Stimulated activated CD8-positive, alpha-beta memory T cell treated with anti-CD3 and anti-CD28 coated beads, Interleukin-2, amount 100 ng/mL, for 1 hour (primary cell): ENCODE measurements around the gene FNBP1L.
"Not testable (repeated sequence)": the region's sequence is repeated elsewhere in the genome, so short reads cannot be mapped to it uniquely, and the experiment has no call there.

Experiments
- DNase-seq, 2 donors: peaks; one replicate each; pipeline ENCODE4 v3.0.0-alpha.2; 2020; ENCODE audit warnings: low read depth in 2 of 2

The FNBP1L gene

DNA sequence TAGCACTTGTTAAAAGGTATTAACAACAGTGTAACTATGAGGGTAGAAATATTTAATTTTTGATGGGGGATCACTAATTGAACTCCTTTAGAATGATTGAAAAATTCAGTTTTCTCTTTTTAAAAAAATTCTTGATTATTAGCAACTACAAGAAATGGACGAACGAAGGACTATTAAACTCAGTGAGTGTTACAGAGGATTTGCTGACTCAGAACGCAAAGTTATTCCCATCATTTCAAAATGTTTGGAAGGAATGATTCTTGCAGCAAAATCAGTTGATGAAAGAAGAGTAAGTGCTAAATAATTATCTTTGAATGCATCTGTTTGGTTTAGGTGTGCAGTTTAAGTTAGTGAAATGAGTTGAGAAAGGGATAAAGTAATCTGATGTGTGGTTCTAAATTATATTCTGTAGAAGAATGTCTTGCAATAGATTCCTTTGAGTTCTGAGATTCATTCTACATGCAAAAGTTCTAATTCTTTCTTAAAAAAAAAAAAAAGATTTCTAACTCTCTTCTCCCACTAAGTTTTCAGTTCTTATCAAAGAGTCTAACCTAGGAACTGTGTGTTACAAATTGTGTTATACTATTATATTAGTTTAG lies 85.0 kb downstream of the FNBP1L start:
- no peak for DNase-seq

DNA sequence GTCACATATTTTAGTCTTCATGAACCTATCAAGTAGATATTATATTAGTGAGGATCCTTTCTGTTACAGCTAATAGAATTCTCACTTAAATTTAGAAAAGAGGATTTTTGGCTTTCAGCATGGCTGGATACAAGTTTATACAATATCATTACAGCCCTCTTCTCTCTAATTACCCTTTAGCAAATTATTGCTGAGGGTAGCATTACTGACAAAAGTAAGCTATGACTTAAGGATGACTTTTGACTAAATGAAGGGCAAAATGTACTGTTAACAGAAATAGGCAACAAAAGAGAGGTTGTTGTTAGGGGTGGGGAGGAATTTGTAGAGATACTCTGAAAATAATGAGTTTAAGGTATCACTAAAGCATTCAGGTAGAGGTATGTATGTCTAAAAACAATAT lies 85.8 kb downstream of the FNBP1L start:
- no peak for DNase-seq

GRCh38 chr1:93537396-93537795 lies 89.5 kb downstream of the FNBP1L start:
- no peak for DNase-seq

DNA sequence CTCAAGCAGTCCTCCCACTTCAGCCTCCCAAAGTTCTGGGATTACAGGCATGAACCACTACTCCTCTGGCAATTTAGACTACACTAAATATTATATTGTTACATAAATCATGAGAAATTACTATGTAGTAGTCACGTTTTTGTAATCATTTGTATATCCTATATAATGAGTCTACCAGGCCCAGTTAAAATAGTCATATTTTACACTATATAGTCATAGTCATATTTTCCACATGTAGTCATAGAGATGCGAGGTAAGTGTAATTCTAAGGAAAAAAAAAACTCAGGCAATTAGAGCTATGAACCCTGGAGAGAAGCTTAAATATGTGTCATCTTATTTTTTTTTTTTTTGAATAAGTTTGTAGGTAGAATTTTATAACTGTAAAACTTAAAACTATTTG lies 90.0 kb downstream of the FNBP1L start:
- no peak for DNase-seq

- DNase-seq, result no peak
Observed at GRCh38 chr1:93541045-93541444, 93.1 kb downstream of the FNBP1L start.

- no peak for DNase-seq
Observed at GRCh38 chr1:93542398-93542797, 94.5 kb downstream of the FNBP1L start.

DNA sequence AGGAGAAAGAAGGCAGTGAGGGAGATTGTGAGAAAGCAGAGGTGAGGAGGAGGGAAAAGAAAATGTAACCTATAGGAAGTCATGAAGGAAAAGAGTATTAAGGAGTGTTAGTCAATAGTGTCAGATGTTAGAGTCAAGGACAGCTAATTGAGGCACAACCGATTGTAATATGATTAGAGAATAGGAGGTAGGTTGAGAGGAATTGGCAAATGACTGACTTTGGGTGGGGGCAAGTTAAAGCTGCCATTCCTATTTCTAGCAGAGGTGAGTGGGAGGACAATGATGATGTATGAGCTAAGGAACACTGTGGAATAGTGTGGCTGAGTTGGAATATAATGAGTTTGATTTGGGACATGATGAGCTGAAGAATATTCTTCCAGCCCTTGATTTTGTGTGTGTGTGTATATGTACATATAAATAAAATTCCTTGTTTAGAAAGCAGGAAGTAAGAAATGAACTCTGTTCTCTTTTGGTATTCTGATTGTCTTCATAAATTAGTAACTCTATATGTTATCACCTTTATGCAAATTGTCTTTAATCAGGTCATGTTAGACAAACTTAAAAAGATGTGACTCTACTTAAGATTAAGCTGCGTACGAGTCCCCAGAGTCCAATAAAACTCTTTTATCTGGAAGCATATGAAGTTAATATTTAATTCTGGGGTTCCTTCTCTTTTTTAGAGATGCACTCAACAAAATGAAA lies 98.4 kb downstream of the FNBP1L start:
- DNase-seq, result no peak

DNA sequence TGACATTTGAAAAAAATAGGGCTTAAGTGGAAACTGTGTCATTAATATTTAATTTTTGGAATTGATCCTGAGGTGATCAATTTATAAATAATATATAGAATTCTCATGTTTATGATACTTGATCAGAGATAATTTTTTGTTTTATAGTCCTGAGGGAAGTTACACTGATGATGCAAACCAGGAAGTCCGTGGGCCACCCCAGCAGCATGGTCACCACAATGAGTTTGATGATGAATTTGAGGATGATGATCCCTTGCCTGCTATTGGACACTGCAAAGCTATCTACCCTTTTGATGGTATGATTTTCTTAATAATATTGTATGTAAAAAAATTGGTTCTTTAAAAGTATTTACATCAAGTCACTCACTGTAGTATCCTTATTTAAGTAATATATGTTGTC lies 101.2 kb downstream of the FNBP1L start:
- DNase-seq, result no peak

GRCh38 chr1:93549811-93550210 lies 101.9 kb downstream of the FNBP1L start:
- DNase-seq, result no peak

GRCh38 chr1:93552741-93553455 lies 105.0 kb downstream of the FNBP1L start:
- no peak for DNase-seq

DNA sequence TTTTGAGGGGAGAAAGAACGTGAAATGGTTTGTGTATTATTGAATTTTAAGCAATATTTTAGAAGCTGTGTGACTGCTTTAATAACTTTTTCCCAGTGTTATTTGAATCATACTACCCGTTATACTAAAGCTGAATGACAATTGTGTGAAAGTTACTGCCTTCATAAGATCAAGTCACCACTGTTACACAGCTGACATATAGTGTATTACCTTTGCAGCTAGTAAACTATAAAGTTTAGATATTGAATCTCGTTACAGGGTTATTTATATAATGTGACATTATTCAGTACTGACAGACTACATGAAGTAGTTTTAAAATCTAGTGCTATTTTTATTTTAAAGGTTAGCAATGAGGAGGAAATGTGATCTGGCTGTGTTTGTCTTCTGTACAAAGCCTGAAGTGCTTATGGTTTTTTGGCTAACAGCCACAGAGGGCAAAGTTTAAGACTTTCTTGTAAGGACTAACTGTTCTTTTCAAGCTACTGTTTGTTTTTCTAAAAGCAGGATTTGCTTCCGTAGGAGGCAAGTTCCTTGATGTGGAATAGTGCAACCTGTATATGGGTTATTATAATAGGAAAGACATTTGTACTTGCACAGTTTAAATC lies 106.1 kb downstream of the FNBP1L start:
- DNase-seq, result not testable (repeated sequence)

- DNase-seq, result no peak
Observed at GRCh38 chr1:93554883-93555872, 107.3 kb downstream of the FNBP1L start.

DNA sequence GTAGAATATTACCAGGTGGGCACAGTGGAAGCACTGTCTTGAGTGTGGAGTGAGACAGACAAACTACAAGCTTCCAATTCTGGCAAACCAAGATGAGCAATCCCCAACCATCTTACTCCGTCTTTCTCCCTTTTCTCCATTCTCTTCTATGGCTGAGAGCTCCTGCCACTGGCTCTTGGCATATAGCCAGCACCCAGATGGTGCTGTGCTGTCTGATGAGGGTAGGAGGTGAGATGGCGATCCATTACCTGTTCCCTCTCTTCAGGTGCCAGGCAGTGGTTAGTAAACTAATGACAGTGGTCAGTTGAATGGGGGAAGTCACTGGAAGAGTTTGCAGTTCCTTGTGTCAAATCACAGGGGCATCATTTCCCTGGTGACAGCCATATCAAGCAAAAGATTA lies 108.4 kb downstream of the FNBP1L start:
- DNase-seq, result no peak

DNA sequence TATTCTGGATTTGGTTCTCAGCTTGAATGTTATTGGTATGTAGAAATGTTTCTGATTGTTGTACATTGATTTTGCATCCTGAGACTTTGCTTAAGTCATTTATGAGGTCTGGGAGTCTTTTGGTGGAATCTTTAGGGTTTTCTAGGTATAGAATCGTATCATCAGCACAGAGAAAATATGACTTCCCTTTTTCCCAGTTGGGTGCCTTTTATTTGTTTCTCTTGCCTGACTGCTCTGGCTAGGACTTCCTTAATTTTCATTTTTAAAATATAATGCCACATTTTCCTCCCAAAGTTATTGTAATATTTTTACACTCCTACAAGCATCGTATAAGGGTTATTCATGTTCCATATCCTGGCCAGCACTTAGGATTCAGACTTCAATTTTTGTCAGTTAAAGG lies 111.1 kb downstream of the FNBP1L start:
- DNase-seq, result no peak

DNA sequence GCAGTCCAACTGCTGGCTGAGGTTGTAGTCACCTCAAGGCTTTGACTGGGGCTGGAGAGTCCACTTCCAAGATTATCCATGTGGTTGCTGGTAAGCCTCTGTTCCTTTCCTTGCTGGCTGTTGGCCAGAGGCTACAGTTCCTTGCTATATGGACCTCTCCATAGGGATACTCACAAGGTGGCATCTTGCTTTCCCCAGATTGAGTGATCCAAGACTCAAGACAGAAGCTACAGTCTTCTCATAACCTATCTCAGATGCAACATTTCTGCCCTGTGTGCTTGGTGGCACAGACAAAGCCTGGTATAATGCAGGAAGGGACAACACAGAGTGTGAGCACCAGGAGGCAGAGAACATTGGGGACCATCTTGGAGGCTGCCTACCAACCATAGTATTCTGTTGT lies 111.8 kb downstream of the FNBP1L start:
- DNase-seq, result no peak

- no peak for DNase-seq
Observed at GRCh38 chr1:93565496-93566206, 117.7 kb downstream of the FNBP1L start.

DNA sequence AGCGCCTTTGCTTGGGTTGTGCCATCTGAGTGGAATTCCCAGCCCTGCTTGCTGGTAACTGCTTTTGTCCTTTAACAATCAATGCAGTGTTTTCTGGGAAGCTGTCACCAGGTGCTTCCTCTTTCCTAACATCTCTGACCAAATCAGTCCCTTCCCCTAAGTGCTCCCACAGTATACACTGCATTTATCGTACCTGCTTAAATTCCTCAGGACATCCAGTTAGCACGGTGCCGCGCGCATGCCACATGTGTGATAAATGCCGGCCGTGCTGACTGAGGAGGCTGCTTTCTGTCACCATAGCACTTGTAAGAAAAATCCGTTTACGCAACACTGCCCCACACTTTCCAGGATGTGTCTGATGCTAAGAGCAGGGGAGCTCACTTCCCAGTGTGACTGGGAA lies 118.3 kb downstream of the FNBP1L start:
- DNase-seq, result no peak

- DNase-seq, result no peak
Observed at GRCh38 chr1:93567255-93567918, 119.5 kb downstream of the FNBP1L start.

- DNase-seq, result no peak
Observed at GRCh38 chr1:93569489-93569888, 121.6 kb downstream of the FNBP1L start.

DNA sequence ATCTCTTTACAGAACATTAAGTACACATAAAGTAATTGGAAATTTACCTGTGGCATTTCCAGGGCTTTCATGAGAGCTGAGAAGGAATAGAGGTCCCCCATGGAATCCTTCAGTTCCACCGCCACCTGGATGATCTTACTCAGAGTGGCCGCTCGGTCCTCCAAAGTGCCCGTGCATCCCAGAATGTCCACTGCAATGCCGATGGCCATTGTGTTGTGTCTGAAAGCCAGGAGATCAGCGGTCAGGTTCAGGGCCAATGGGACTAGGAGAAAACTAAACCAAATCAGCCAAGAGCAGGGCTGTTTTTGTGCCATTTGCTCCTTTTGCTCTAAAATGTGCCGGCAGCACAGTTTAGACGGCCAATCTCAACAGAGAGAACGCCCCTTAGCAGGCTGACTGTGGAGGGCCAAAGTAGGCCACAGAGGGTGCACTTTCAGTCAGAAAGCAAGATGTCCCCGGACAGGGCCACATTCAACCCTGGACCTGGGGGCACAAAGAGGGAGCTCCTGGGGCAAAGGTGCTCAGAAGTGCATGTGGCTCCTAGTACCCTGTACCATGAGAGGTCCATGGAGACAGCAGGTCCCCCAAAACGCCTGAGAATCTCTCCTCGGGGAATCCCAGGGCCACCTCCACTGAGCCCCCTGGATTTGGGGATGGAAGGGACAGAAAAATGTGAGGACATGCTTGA lies 123.8 kb downstream of the FNBP1L start:
- no peak for DNase-seq
